ENCODE measurements around the gene PSMB7. TPM values are rescaled to one million over a fixed set of nuclear protein-coding genes. Genes with fewer than 3 reads are reported as not detected.

PSMB7 gene
- total RNA-seq, 4 donors from 2014 or later, result 67.6 to 110 (median 90.8) TPM

DNA sequence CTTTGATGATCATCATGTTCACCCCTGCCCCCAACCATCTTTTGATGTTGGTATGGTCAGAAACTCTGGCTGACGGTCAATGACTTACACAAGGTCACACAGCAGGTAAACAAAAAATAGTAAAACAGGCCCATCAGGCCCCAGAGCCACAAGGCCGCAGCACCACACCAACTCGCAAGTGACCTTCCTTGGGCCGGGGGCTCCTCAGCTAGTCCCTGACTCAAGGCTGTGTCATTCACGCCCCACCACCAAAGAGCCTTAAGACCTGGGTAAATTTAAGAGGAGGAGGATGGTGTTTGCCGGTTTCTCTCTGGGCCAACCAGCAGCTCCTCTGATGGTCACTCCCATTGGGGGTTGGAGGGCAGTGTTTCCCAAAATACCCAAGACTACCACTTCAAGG lies 55.8 kb downstream of the PSMB7 start:
- TF ChIP-seq CTCF (IDR thresholded peaks at IDR 0.05) (no peak), POLR2A (IDR thresholded peaks at IDR 0.05) (no peak)
- no peak overlapping the region for H3K4me3 ChIP-seq
- DNase-seq, result no peak

GRCh38 chr9:124358631-124359030 lies 56.6 kb downstream of the PSMB7 start:
- no peak for DNase-seq
- no peak overlapping the region for H3K27ac ChIP-seq
- no peak overlapping the region for H3K4me3 ChIP-seq
- H3K36me3 ChIP-seq, result peaks cover 0 to 36% (median 0%) of the 10 kb centered on the region in 3 donors
- TF ChIP-seq CTCF (IDR thresholded peaks at IDR 0.05), result no peak
- TF ChIP-seq POLR2A (IDR thresholded peaks at IDR 0.05), result no peak
- no peaks in the 10 kb centered on the region for H3K9me3 ChIP-seq
- H3K4me1 ChIP-seq, result no peaks in the 10 kb centered on the region
- H3K27me3 ChIP-seq, result no peaks in the 10 kb centered on the region

More for the DNA sequence above, 55.8 kb downstream of the PSMB7 start:
- no peak overlapping the region for H3K27ac ChIP-seq
- H3K4me1 ChIP-seq, result no peaks in the 10 kb centered on the region
- peaks cover 0 to 29% (median 0%) of the 10 kb centered on the region in 3 donors for H3K36me3 ChIP-seq
- no peaks in the 10 kb centered on the region for H3K27me3 ChIP-seq
- H3K9me3 ChIP-seq, result no peaks in the 10 kb centered on the region

DNA sequence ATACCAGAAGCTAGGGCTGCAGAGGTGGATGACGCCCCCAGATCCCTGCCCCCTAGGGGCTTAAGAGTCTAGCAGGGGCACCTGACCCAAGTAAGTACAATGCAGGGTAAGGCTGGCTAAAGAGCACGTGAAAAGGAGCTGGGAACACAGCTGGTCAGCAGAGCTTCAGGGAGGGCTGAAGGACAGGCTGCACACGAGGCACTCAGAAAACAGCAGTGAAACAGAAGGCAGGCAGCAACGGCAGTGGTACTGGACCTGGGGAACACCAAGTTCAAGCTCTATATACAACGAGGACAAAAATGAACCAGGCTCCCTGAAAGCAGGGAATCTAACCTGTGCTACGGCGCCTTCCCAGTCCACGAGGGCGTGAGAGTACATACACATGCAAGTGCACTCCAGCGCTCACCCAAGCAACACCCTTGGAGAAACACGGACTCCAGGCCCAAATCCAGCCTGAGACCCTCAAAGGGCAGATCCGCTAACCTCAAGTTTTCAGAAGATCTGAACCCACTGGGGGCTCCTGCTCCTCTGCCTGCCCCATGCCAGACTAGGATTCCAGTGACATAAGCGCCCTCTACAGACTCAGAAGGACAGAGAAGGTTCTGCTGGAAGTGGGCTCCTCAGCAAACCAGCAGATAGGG lies 57.4 kb downstream of the PSMB7 start:
- H3K27me3 ChIP-seq, result no peaks in the 10 kb centered on the region

DNA sequence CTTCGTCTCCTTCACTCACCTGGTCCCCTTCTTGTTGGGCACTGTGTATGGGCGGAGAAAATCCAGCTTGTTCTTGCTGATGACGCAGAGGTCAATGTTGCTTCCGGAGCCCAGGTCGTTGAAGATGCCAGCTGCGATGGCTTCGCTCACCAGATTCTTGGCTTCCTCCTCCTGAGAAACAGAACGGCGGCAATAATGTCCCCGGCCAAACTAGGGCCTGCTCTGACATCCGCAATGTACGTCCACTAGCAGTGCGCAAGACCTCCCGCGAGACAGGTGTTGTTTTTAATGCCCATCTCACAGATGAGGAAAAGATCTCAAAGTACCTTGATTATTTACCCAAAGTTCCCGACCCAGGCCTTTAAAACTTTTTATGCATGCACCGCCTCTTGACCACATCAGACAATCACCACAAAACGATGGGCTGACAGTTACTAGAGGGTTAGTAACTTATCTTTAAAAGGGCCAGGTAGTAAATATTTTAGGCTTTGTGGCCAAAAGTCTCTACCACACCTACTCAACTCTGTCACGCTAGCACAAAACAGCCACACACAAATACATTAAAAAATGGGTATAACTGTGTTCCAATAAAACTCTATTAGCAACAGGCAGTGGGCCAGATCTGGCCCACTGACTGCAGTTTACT lies 58.4 kb downstream of the PSMB7 start:
- peaks cover 0 to 51% (median 0%) of the 10 kb centered on the region in 3 donors for H3K36me3 ChIP-seq
- no peak for DNase-seq

More for the DNA sequence above, 57.4 kb downstream of the PSMB7 start:
- H3K36me3 ChIP-seq, result peaks cover 0 to 44% (median 0%) of the 10 kb centered on the region in 3 donors
- H3K9me3 ChIP-seq, result no peaks in the 10 kb centered on the region
- DNase-seq, result no peak
- no peak overlapping the region for H3K4me3 ChIP-seq
- no peaks in the 10 kb centered on the region for H3K4me1 ChIP-seq
- TF ChIP-seq POLR2A (IDR thresholded peaks at IDR 0.05) (no peak), CTCF (IDR thresholded peaks at IDR 0.05) (no peak)
- H3K27ac ChIP-seq, result no peak overlapping the region

More for the DNA sequence above, 58.4 kb downstream of the PSMB7 start:
- Histone ChIP-seq H3K4me3 (no peak overlapping the region), H3K4me1 (no peaks in the 10 kb centered on the region), H3K9me3 (no peaks in the 10 kb centered on the region), H3K27me3 (no peaks in the 10 kb centered on the region), H3K27ac (no peak overlapping the region)
- no peak for TF ChIP-seq CTCF (IDR thresholded peaks at IDR 0.05)
- no peak for TF ChIP-seq POLR2A (IDR thresholded peaks at IDR 0.05)
